Progenitor cell of endocrine pancreas (in vitro differentiated cells): ENCODE results near the gene TBC1D17. TPM values are rescaled to one million over a fixed set of nuclear protein-coding genes. Genes with fewer than 3 reads are reported as not detected.

Experiments
- DNase-seq: peaks from one replicate; pipeline ENCODE4 v3.0.0; 2021; ENCODE audit warnings: low spot score; ENCODE audit not compliant: unreplicated experiment
- H3K27ac Mint-ChIP-seq: 2 replicates; pipeline ENCODE4 v1.8.0; 2021; ENCODE audit warnings: mild to moderate bottlenecking, moderate library complexity, mixed read lengths
- H3K27me3 Mint-ChIP-seq: 2 replicates; pipeline ENCODE4 v1.8.0; 2021; ENCODE audit warnings: mixed read lengths
- H3K36me3 Mint-ChIP-seq: 2 replicates; pipeline ENCODE4 v1.8.0; 2022; ENCODE audit warnings: mixed read lengths; ENCODE audit not compliant: insufficient read depth
- H3K4me1 Mint-ChIP-seq: 2 replicates; pipeline ENCODE4 v1.8.0; 2021; ENCODE audit warnings: low read depth, mixed read lengths
- H3K4me3 Mint-ChIP-seq: 2 replicates; pipeline ENCODE4 v1.8.0; 2021; ENCODE audit warnings: low read depth, mild to moderate bottlenecking, moderate library complexity, mixed read lengths
- H3K9me3 Mint-ChIP-seq: 2 replicates; pipeline ENCODE4 v1.8.0; 2021; ENCODE audit warnings: low read depth, mixed read lengths
- CTCF ChIP-seq: fragments of 200-600 bp; sonication (generic); IDR thresholded peaks from one replicate; pipeline ENCODE4 v1.5.0; 2021; ENCODE audit warnings: antibody characterized with exemption, mild to moderate bottlenecking; ENCODE audit not compliant: unreplicated experiment
- total RNA-seq: library from RNA; stranded (reverse); gene quantifications from 2 replicates; pipeline ENCODE4 v1.2.1, GENCODE V29; 2021

The TBC1D17 gene
- total RNA-seq, 1 donor from 2014 or later = 44.6 TPM

GRCh38 chr19:49926515-49926914 lies 49.0 kb downstream of the TBC1D17 start:
- Mint-ChIP-seq H3K36me3 (peaks cover 9% of the 10 kb centered on the region), H3K9me3 (no peaks in the 10 kb centered on the region), H3K27me3 (no peaks in the 10 kb centered on the region), H3K4me1 (peaks cover 20% of the 10 kb centered on the region), H3K4me3 (no peak overlapping the region), H3K27ac (no peak overlapping the region)
- TF ChIP-seq CTCF = no peak
- DNase-seq = no peak

- Mint-ChIP-seq H3K4me3 (peak overlapping the region; percentile 91), H3K4me1 (peaks cover 14% of the 10 kb centered on the region), H3K9me3 (no peaks in the 10 kb centered on the region), H3K27me3 (no peaks in the 10 kb centered on the region), H3K27ac (peak overlapping the region; percentile 89), H3K36me3 (peaks cover 11% of the 10 kb centered on the region)
- TF ChIP-seq CTCF = no peak
- no peak for DNase-seq
These were observed 50.2 kb downstream of the TBC1D17 start for GRCh38 chr19:49927526-49928264.

GRCh38 chr19:49929121-49929610 lies 51.7 kb downstream of the TBC1D17 start, which contains the start of the genes ATF5 and NUP62:
Gene ATF5 (plus strand): TSS chr19:49929205. CDS start chr19:49930851, 1,646 bp downstream.
Gene NUP62 (minus strand): TSS chr19:49929504. CDS start chr19:49909807, 19,697 bp downstream.
- peak within 1 kb of the TSS; percentile 97 for H3K27ac Mint-ChIP-seq
- no peaks in the 10 kb centered on the region for H3K9me3 Mint-ChIP-seq
- peaks cover 11% of the 10 kb centered on the region for H3K36me3 Mint-ChIP-seq
- DNase-seq = peak; percentile 88
- peaks cover 14% of the 10 kb centered on the region for H3K4me1 Mint-ChIP-seq
- TF ChIP-seq CTCF = no peak
- peak within 1 kb of the TSS; percentile 91 for H3K4me3 Mint-ChIP-seq
- no peaks in the 10 kb centered on the region for H3K27me3 Mint-ChIP-seq

GRCh38 chr19:49929611-49930482 lies 52.3 kb downstream of the TBC1D17 start:
- TF ChIP-seq CTCF = no peak
- Mint-ChIP-seq H3K9me3 (no peaks in the 10 kb centered on the region), H3K4me3 (peak overlapping the region; percentile 91), H3K36me3 (peaks cover 11% of the 10 kb centered on the region), H3K27me3 (no peaks in the 10 kb centered on the region), H3K27ac (peak overlapping the region; percentile 97), H3K4me1 (peaks cover 14% of the 10 kb centered on the region)
- DNase-seq = peak; percentile 79

- Mint-ChIP-seq H3K9me3 (no peaks in the 10 kb centered on the region), H3K36me3 (peaks cover 8% of the 10 kb centered on the region), H3K4me3 (peak overlapping the region; percentile 91), H3K4me1 (peaks cover 14% of the 10 kb centered on the region), H3K27ac (no peak overlapping the region), H3K27me3 (no peaks in the 10 kb centered on the region)
- TF ChIP-seq CTCF = no peak
- DNase-seq = no peak
These were observed 53.0 kb downstream of the TBC1D17 start for GRCh38 chr19:49930483-49931011.
